HepG2 (cell line): ENCODE data around the gene TARS3. TPM values are rescaled to one million over a fixed set of nuclear protein-coding genes. Genes with fewer than 3 reads are reported as not detected.

Experiments
- ATAC-seq: fragments of 200-7000 bp; cut with Tn5 transposase; 3 replicates; pipeline ENCODE4 v1.9.1; 2020; ENCODE audit warnings: mild to moderate bottlenecking, moderate library complexity
- BruUV-seq: library from RNA; stranded (reverse); fragments of 400-500 nt; replicated peaks from 2 replicates; lab custom pipeline; 2021; lab: Mats Ljungman, UMichigan
- CTCF ChIA-PET: fragments of 300-600 bp; formaldehyde crosslinking; extraction: SDS; loops from one replicate; lab custom pipeline; 2021; ENCODE audit warnings: low total read pairs, inconsistent platforms, low intra/inter-chr PET ratio; lab: Yijun Ruan, JAX
- POLR2A ChIA-PET: fragments of 350-600 bp; sonication (Branson Sonifier 250); formaldehyde crosslinking; loops from one replicate; lab custom pipeline; 2020; ENCODE audit warnings: antibody characterized with exemption, inconsistent platforms; lab: Yijun Ruan, JAX
- DNase-seq: peaks from one replicate; pipeline ENCODE4 v3.0.0-alpha.2; 2015; ENCODE audit warnings: low spot score
- FAIRE-seq: peaks from 3 replicates; lab custom pipeline; 2011; peaks lifted over from hg19 to GRCh38; lab: Jason Lieb, UNC
- H2AFZ ChIP-seq: one replicate; pipeline ENCODE4 v1.6.1; 2011; ENCODE audit warnings: low read length, inconsistent platforms
- H3K27ac ChIP-seq: fragments of 300-600 bp; 3 replicates; pipeline ENCODE4 v1.8.0; 2011; ENCODE audit warnings: mixed run types, mild to moderate bottlenecking, mixed read lengths, low read length, inconsistent platforms; ENCODE audit not compliant: insufficient read depth; ENCODE audit errors: extremely low read length
- H3K27me3 ChIP-seq, 2 experiments: fragments of 200-600 bp in 1 of 2; 2 replicates in 1 of 2; 3 replicates in 1 of 2; pipeline versions ENCODE4 v1.6.0 to v1.8.0; 2011; ENCODE audit warnings: low read length in 2 of 2, mild to moderate bottlenecking in 2 of 2, moderate library complexity in 2 of 2, inconsistent platforms in 1 of 2; ENCODE audit not compliant: insufficient read depth in 2 of 2, control insufficient read depth in 1 of 2
- H3K36me3 ChIP-seq, 2 experiments: fragments of 200-600 bp in 1 of 2; replicated peaks in 1 of 2; 2 replicates in 1 of 2; 3 replicates in 1 of 2; pipeline versions ENCODE4 v1.5.1 to v1.8.0; 2011; ENCODE audit warnings: low read length in 2 of 2, inconsistent platforms in 1 of 2; ENCODE audit not compliant: insufficient read depth in 2 of 2, control insufficient read depth in 1 of 2
- H3K4me1 ChIP-seq: 2 replicates; pipeline ENCODE4 v1.5.1; 2012; ENCODE audit warnings: low read length, inconsistent platforms; ENCODE audit not compliant: insufficient read depth
- H3K4me2 ChIP-seq: 2 replicates; pipeline ENCODE4 v1.6.0; 2011; ENCODE audit warnings: low read depth, low read length, inconsistent platforms
- H3K4me3 ChIP-seq, 3 experiments: fragments of 200-600 bp in 1 of 3; sonication (generic), shearing (Covaris generic) in 1 of 3; replicated peaks in 1 of 3; 2 replicates each; pipeline ENCODE4 v1.5.1; 2011 to 2016; ENCODE audit warnings: low read length in 3 of 3, inconsistent platforms in 2 of 3, low read depth in 2 of 3, mild to moderate bottlenecking in 2 of 3, control low read depth in 1 of 3, mixed read lengths in 1 of 3; ENCODE audit not compliant: insufficient read depth in 1 of 3
- H3K79me2 ChIP-seq: one replicate; pipeline ENCODE4 v1.6.1; 2011; ENCODE audit warnings: low read length, inconsistent platforms; ENCODE audit not compliant: insufficient read depth
- H3K9ac ChIP-seq: 2 replicates; pipeline ENCODE4 v1.6.0; 2011; ENCODE audit warnings: mild to moderate bottlenecking, low read depth, low read length, inconsistent platforms; ENCODE audit not compliant: insufficient read depth
- H3K9me3 ChIP-seq: 2 replicates; pipeline ENCODE4 v1.5.1; 2012; ENCODE audit warnings: mild to moderate bottlenecking, low read length
- H4K20me1 ChIP-seq: 2 replicates; pipeline ENCODE4 v1.6.0; 2011; ENCODE audit warnings: inconsistent platforms, mild to moderate bottlenecking, low read length, moderate library complexity; ENCODE audit not compliant: insufficient read depth
- CHD4 ChIP-seq: fragments of 200-600 bp; sonication (generic); IDR thresholded peaks from 2 replicates; pipeline ENCODE4 v1.7.0; 2017; ENCODE audit warnings: mild to moderate bottlenecking, low read length, borderline replicate concordance
- DNMT1 ChIP-seq: sonication (generic); formaldehyde crosslinking; IDR thresholded peaks from 2 replicates; pipeline ENCODE4 v1.5.1; 2020; ENCODE audit warnings: mild to moderate bottlenecking, missing genetic modification reagents
- HNRNPK ChIP-seq: fragments of 200-400 bp; formaldehyde crosslinking; IDR thresholded peaks from 2 replicates; pipeline ENCODE4 v1.6.1; 2018; ENCODE audit warnings: low read length, low read depth, moderate library complexity, mild to moderate bottlenecking; ENCODE audit not compliant: poor library complexity, severe bottlenecking
- KLF11 ChIP-seq: IDR thresholded peaks from 2 replicates; pipeline ENCODE4 v1.6.1; 2016; ENCODE audit warnings: missing compliant biosample characterization
- NKX3-1 ChIP-seq: sonication (generic); formaldehyde crosslinking; IDR thresholded peaks from 2 replicates; pipeline ENCODE4 v1.5.0; 2020; ENCODE audit warnings: missing genetic modification reagents
- PRPF4 ChIP-seq: fragments of 200-400 bp; formaldehyde crosslinking; IDR thresholded peaks from 2 replicates; pipeline ENCODE4 v1.6.1; 2016; ENCODE audit warnings: low read length, low read depth; ENCODE audit not compliant: poor library complexity, severe bottlenecking
- SKIL ChIP-seq: sonication (generic); formaldehyde crosslinking; IDR thresholded peaks from 2 replicates; pipeline ENCODE4 v1.8.0; 2022; ENCODE audit warnings: missing genetic modification reagents, mild to moderate bottlenecking, moderate library complexity, borderline replicate concordance
- TAF15 ChIP-seq: fragments of 200-400 bp; formaldehyde crosslinking; IDR thresholded peaks from one replicate; pipeline ENCODE4 v1.6.1; 2018; ENCODE audit warnings: mild to moderate bottlenecking, low read depth, low read length; ENCODE audit not compliant: poor library complexity, severe bottlenecking
- TGIF2 ChIP-seq: IDR thresholded peaks from 2 replicates; pipeline ENCODE4 v1.6.1; 2016; ENCODE audit warnings: control low read depth, missing compliant biosample characterization
- XRCC5 ChIP-seq: fragments of 200-400 bp; formaldehyde crosslinking; optimal IDR thresholded peaks from 2 replicates; pipeline ENCODE3; 2017; ENCODE audit warnings: mild to moderate bottlenecking, low read length
- ZFP90 ChIP-seq: sonication (generic); formaldehyde crosslinking; IDR thresholded peaks from 2 replicates; pipeline ENCODE4 v1.8.0; 2022; ENCODE audit warnings: missing genetic modification reagents, mild to moderate bottlenecking, inconsistent platforms, borderline replicate concordance
- ZKSCAN1 ChIP-seq: fragments of 150-350 bp; IDR thresholded peaks from 2 replicates; pipeline ENCODE4 v1.6.1; 2014; ENCODE audit warnings: low read length
- ZNF777 ChIP-seq: sonication (generic); formaldehyde crosslinking; IDR thresholded peaks from 2 replicates; pipeline ENCODE4 v1.4.0; 2020; ENCODE audit warnings: missing genetic modification reagents
- WGBS: methylation state at CpG from one replicate; pipeline ENCODE4 v1.1.6; 2017; ENCODE audit warnings: low lambda C conversion rate; 5-methylcytosine and 5-hydroxymethylcytosine counted together
- in situ Hi-C: cut with HindIII; loops from 2 replicates; pipeline ENCODE4 v1.10.0; 2017; ENCODE audit warnings: low pct_unique_long_range_greater_than_20kb; ENCODE audit not compliant: extremely low pct_ligation_motif_present
- intact Hi-C: fragments of 100-400 bp; cut with micrococcal nuclease; formaldehyde crosslinking; loops from one replicate; pipeline ENCODE4 v1.10.0; 2022; ENCODE audit not compliant: unreplicated experiment
- polyA plus RNA-seq, 8 experiments: library from polyadenylated mRNA; depleted of rRNA in 3 of 8; stranded (reverse) in 7 of 8; unstranded in 1 of 8; fragments of >200 nt; fragmentation: Illumina TruSeq in 4 of 8; extraction: Trizol in 4 of 8; gene quantifications; 2 replicates each; pipeline versions ENCODE4 v1.2.1 to v1.2.3, GENCODE V29; 2011 to 2016; ENCODE audit warnings: low read depth in 4 of 8, missing spikeins in 1 of 8, mixed read lengths in 1 of 8; ENCODE audit not compliant: insufficient read depth in 1 of 8
- total RNA-seq, 5 experiments: library from RNA; depleted of rRNA; stranded (reverse); fragments of >200 nt; fragmentation: Illumina TruSeq; extraction: Trizol; gene quantifications; 2 replicates each; pipeline ENCODE4 v1.2.3, GENCODE V29; 2016; ENCODE audit warnings: low read depth in 1 of 5

TARS3 gene
- total and polyA plus RNA-seq, 2 of the 13 experiments (the other 11 are each of a cell fraction or from before 2014, with no cell fraction given), result 4.1 to 11.7 TPM

- Histone ChIP-seq H3K27me3 (no peaks in the 10 kb centered on the region), H4K20me1 (no peaks in the 10 kb centered on the region), H3K36me3 (peaks cover 2 to 11% of the 10 kb centered on the region in 2 experiments; a peak in 4 of 5 replicates), H3K79me2 (peaks cover 3% of the 10 kb centered on the region), H3K9ac (no peak overlapping the region), H3K4me2 (peak overlapping the region; percentile 90), H3K4me1 (peaks cover 21% of the 10 kb centered on the region), H2AFZ (peak overlapping the region; percentile 94), H3K9me3 (no peaks in the 10 kb centered on the region), H3K27ac (no peak overlapping the region), H3K4me3 (peak overlapping the region in 1 of 3 experiments; percentile 62; a peak in 1 of 6 replicates)
- in situ Hi-C loops (no loop called here), intact Hi-C loops (loop anchor here (2.0 kb wide), 1 partner anchor 72 kb away; the partner anchor contains the start of gene TM2D3)
- no peak for ATAC-seq
- no peak for DNase-seq
- 71% methylated on average over 2 of the region's 2 CpGs for WGBS
- FAIRE-seq, result no peak
- CTCF ChIA-PET, result no interaction called here
- TF ChIP-seq PRPF4, result no peak
- no peak for TF ChIP-seq TAF15
- no peak for TF ChIP-seq KLF11
- TF ChIP-seq TGIF2 (CRISPR knock-in tag), result no peak
- TF ChIP-seq HNRNPK, result no peak
- no peak for TF ChIP-seq XRCC5
- TF ChIP-seq CHD4, result no peak
- no peak for TF ChIP-seq ZKSCAN1
- no peak for TF ChIP-seq ZFP90 (CRISPR knock-in tag)
- no peak for TF ChIP-seq DNMT1 (CRISPR knock-in tag)
- TF ChIP-seq NKX3-1, result no peak
- no peak for TF ChIP-seq ZNF777 (CRISPR knock-in tag)
- TF ChIP-seq SKIL (CRISPR knock-in tag), result no peak
- BruUV-seq, result no TSS peak
- POLR2A ChIA-PET, result no interaction called here
Observed at GRCh38 chr15:101725073-101725472, 800 bp upstream of the TARS3 start.
